OCI-LY3 (cell line): ENCODE data around the gene REXO1.

Experiments used
- CTCF ChIP-seq: fragments of 200-600, 300-600 bp; sonication (generic); IDR thresholded peaks from 2 replicates; pipeline ENCODE4 v1.5.1; 2014; ENCODE audit warnings: antibody characterized with exemption, low read length, low read depth
- EZH2phosphoT487 ChIP-seq: fragments of 200-600 bp; shearing (Covaris generic); IDR thresholded peaks from 2 replicates; pipeline ENCODE4 v1.6.1; 2018; ENCODE audit warnings: antibody characterized with exemption, mixed run types, low read depth

DNA sequence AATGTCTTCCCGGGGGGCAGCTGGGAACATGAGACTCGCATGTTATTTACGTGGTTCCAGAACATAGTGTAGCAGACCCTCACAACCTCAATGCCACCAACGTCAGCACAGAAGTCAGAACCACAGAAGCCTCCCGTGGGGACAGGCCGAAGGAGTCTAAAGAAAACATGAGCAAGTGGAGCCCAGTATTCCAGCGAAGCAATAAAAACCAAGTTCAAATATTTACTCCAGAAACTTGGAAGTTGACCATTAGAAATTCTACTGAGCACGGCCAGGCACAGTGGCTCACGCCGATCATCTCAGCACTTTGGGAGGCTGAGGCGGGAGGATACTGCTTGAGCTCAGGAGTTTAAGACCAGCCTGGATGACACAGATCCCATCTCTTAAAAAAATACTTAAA is 18.3 kb downstream of the REXO1 start:
- no peak for TF ChIP-seq CTCF
- TF ChIP-seq EZH2phosphoT487 = no peak
